Measurements from ENCODE around the gene PARP8.
"Not testable (repeated sequence)": the region's sequence is repeated elsewhere in the genome, so short reads cannot be mapped to it uniquely, and the experiment has no call there.

Gene PARP8

DNA sequence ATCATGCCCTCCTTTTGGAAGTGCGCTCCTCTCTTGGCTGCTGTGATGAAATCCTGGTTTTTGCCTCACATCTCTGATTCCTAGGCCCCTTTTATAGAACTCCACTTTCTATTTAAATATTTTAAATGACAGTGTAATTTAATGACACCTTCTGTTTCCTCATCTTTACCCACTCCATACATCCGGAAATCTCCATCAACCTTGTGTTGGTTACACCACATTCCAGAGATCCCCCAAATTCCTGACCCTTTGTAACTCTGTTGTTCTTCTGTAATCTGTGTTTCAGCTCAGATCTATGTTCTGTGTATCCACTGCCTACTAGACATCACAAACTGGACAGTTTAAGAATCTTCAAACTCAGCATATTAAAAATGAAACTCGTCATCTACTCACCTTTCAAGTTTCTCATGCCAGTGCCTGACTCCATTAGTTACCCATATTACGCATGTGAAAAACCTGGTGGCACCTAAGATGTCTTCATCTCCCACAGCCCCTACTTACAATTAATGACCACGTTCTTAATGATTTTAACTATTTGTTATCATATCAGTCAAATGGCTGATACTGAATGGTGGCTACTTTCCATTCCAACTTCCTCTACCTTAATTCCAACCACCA is 25.1 kb downstream of the PARP8 start:
- DNase-seq, result no peak

DNA sequence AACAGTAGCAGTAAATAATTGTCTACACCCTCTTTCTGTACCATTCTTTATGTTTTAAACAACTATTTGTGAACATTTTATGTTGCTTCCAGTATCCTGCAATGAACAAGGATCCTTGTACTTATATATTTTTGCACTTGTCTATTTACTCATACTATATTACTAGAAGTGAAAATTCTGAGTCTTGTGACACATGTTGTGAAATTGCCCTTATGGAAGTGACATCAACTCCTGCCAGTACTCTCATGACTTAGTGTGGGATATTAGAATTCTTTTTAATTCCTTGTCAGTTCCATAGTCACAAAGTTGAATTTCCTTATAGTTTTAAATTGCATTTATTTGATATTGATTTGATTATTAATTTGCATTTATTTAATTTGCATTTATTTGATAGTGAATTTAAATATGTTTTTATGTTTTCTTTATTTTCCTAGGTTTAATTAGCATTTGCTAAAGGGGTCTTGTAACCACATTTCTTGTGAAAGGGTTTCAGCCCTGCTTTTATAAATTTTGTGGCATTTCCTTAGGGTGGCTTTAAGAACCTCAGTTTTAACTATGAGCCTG is 27.7 kb downstream of the PARP8 start:
- DNase-seq, result peak; percentile 22

DNA sequence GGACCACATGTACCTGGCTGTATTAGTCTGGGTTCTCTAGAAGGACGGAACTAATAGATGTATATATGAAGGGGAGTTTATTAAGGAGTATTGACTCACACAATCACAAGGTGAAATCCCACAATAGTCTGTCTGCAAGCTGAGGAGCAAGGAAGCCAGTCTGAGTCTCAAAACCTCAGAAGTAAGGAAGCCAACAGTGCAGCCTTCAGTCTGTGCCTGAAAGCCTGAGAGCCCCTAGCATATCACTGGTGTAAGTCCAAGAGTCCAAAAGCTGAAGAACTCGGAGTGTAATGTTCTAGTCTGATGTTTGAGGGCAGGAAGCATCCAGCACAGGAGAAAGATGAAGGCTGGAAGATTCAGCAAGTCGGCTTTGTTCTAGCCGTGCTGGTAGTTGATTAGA is 28.2 kb downstream of the PARP8 start:
- DNase-seq, result not testable (repeated sequence)

DNA sequence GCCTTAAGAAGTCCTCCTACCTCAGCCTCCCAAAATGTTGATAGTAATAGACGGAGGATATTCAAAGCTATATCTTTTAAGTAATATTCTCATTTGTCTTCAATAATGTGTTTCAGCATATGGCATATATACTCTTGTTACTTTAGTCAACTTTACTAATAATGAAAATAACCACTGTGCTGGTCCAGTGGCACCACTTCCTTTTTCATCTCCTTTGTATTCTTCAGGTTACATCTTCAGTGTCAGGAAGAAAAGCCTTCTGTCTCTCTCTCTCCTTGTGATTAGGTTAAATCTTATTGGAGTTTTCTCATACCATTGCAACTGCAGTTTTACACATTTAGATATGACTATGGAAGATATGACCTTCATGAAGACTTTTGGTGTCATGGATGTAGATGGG is 31.3 kb downstream of the PARP8 start:
- no peak for DNase-seq

DNA sequence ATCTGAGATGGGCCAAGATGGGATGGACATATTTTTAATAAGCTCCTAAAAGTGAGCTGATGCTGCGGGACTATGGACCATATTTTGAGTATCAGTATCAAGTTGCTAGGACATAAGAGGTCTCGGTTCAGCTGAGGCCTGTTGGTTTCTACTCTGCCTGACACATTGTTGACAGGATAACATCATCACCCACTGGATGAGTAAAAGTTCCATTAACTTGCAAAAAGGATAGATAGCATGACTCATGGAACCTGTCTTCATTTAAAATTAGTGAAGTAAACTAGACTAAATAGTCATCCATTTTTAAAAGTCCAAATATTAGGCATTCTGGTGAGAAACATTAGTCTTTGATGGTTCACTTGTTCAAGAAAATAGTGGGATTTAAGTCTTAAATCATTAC is 33.3 kb downstream of the PARP8 start:
- DNase-seq, result peak; percentile 17

DNA sequence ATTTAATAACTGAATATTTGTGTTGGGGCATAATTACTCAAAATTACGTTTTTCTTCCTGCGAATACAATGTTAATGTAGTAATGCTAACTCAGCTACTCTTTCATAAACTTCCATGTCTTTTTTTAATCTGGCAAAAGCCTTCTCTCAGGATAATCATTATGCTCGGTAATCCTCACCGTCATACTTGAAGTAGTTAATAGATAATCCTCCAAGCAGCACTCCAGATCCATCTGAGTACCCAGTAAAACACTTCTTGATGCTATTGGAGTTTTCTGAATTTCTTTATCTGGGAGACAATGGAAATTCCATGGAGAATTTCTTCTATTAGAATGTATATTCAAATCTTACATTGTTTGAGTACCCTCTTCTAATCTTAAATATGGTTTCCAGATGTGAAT is 34.3 kb downstream of the PARP8 start:
- DNase-seq, result no peak

DNA sequence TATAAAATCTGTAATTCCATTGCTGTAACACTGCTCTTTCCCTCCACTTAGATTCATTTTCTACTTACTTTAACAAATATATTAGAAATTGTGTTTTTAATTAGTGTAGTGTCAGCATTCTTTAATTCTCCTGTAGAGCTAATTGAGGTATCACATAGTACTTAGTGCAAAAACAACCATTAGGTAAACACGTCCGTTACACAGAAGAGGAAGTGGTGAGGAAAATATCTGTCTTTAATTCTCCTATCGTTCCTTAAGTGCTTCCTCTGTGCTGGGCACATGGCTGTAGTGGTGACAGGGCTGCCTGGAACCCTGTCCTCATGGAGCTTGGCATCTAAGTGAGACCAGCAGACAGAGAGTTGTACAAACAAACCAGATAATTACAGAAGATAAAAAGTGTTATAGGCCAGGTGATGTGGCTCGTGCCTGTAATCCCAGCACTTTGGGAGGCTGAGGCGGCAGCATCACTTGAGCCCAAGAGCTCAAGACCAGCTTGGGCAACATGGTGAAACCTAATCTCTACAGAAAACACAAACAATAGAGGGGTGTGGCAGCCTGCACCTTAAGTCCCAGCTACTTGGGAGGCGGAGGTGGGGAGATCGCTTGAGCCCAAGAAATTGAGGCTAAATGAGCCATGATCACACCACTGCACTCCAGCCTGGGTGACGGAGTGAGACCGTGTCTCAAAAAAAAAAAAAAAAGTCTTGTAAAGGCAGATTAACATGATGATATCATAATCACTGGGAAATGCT is 36.4 kb downstream of the PARP8 start:
- DNase-seq, result no peak

DNA sequence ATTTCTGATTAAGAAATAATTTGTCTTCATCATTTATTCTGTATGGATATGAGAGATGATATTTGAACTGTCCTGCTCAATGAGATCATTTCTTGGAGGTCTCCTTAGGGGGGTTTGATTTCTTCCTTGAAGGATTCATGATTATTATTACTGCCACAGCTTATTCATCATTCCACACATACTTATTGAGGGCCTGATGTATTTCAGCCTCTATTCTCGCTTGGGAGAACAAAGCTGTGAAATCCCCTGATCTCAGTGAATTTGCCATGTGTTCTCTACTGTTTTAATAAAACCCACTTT is 36.9 kb downstream of the PARP8 start:
- no peak for DNase-seq

DNA sequence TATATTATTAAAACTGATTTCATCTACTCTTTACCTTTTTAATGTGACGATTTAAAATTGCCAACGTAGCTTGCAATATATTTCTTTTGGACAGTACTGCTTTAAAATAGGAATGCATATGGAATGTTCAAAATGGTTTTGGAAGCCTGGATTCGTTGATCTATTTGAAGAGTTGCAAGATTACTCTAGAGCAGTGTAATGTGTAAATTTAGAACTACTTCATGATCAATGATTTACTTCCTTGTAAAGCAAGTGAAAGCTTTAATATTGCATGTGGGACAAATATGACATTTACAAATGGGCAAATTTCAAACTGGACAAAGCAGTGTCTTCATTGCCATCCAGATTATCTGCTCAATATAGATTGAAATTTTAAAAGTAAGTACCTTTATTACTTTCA is 38.3 kb downstream of the PARP8 start:
- DNase-seq, result no peak

DNA sequence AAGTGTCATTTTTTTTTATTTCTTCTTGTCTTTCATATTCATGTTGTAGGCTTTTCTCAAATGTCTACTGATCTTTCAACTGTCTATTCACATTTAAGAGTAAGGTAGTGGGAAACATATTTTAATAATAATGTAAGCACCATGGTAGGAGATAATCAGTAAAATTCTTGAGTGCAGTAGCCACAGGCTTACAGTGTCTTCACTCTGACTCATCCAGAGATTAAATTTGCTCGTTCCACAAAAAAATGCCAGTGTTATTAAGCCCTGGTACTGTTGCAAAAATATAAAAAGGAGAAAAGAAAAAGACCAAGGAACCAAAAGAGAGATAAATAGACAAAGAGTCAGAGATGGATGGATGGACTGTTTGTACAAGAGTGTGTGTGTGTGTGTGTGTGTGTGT is 43.0 kb downstream of the PARP8 start:
- DNase-seq, result peak; percentile 56

DNA sequence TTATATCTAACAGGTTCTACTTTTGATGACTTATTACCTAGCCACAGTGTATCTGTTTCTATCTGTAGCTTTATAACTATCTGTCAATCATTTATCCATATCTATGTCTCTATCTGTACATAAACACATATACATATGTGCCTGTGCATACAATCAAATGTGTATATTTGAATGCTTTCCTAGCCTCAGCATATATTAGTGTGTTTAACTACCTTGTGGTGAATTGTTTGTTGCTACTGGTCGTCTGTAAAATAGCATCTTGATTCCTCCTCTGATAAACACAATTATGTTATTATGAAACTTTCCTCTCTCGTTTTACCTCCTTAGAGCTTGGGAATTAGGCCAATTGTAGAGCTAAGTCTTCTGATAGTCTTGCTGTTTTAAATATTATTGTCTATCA is 44.4 kb downstream of the PARP8 start:
- no peak for DNase-seq

DNA sequence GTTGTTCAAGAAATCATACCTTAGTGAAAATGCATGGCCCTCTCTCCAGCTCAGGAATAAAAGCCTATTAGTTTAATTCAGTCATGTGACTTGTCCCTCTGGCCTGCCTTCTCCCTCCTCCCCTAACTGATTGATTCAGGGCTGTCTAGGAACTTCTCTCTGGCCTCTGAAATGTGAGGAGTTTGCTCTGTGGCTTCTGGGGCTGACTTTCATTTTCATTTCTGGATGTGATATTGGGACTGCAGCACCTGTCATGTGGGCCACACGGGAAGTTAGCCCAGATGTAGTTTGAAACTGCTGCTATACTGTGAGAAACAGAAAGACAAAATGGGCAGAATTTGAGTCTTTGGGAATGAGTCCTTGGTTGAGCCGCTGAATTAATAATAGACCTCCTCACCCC is 44.8 kb downstream of the PARP8 start:
- DNase-seq, result peak; percentile 20

DNA sequence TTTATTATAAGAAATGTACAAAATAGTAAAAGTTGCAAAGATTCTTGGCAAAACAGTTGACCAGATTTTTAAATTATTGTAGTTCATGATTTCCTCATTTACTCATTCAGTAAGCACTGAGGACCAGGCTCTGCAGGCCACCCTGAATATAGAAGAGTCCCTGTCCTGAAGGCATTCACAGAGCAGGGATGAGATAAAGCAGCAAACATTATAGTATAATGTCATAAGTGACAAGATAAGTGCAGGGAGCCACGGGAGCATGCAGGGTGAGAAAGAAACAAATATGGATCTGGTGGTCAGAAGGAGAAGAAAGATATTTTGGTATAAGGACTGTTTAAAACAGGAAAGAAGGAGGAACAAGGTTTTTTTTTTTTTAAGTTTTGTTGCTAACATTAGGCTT is 46.0 kb downstream of the PARP8 start:
- no peak for DNase-seq

DNA sequence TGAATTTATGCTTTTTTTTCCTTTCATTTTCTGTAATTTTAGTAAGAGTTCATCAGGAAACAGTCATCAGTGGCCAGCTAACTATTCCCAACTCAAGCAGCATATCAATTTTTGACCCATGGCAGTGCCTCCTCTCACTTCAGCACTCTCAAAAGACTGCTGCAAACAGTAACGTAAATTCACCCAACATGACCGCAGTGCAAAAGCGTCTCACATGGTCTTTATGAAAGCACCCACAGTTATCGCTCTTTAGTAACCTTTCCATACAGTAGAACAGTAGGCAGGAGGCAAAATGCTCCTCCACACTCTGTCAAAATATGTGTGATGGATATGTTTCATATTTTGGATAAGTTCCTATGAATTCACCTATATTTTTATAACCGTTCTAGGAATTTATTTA is 48.6 kb downstream of the PARP8 start:
- DNase-seq, result no peak

DNA sequence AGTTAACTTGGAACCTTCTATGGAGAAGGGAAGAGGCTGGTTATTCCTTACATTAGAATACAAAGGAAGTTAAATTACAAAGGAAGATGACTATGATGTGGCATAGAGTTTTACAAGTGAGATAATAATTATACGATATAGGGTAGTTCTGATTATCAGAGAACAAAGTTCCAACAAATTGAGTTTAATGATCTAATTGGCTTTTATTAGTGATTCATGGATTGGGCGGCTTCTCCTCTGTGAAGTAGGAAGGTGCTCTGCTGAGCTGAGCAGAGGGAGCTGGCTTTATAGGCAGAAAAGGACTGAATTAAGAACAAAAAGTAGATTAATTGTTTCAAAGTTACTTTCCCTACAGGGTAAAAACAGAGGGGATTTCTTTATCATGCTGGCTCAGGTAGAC is 49.7 kb downstream of the PARP8 start:
- no peak for DNase-seq

DNA sequence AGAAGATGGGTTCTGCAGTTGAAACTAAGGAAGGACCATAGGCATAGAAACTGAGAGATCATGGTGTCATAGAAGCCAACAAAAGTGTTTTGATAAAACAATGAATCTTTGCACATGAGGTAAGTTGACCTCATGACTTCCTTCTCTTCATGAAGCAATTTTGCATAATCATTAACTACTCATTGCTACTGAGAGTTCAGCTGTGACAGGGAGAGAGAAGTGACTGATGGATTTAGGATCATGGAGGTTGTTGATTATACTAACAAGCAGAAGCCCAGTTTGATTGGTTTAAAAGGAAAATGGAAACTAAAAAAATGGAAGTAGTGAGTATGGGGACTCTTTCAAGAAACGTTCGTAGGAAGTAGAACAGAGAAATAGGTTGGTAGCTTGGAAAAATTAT is 51.2 kb downstream of the PARP8 start:
- DNase-seq, result no peak

DNA sequence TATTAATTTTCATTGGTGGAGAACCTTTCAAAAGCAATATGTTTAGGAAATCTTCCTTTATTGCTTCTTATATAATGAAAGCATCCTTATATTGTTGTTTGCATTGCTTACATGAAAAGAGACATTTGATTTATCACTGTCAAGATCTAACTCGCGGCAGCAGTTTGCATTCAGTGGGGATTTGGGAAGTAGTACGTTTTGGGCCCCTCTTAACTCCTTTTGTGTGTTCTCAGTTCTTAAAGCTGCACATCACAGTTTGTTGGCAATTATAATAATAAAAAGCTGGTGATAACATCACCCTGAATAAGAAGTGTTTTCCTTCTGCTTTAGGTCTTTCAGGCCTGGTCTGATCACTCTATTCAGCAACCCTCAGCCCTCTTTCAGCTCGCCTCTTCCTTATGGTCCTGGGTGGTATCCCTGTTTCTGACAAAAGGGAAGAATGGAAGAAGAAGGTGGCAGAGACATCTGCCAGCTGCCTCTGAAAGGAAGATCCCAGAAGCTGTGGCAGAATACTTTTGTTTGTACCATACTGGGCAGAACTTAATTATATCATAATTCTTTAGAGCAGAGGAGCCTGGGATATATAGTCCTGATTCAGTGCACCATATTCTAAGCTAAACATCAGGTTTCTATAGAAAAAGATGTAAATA is 53.7 kb downstream of the PARP8 start:
- no peak for DNase-seq

DNA sequence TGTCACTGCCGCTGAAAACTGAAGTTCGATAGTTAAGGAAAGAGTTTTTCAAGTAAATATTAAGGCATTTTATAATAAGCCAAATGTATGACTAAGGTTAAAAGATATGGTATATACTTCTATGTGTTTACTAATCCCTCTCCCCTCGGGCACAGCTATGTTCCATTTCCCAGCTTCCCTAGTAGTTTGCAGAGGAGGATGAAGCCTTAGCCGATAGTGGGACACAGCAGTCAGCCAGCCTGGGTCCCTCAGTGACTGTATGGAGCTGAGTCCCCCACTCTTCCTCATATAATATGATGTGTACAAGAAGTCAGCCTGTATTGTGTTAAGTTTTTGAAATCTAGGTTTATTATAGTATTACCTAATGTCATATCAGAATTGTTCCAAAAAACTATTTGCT is 55.8 kb downstream of the PARP8 start:
- no peak for DNase-seq

DNA sequence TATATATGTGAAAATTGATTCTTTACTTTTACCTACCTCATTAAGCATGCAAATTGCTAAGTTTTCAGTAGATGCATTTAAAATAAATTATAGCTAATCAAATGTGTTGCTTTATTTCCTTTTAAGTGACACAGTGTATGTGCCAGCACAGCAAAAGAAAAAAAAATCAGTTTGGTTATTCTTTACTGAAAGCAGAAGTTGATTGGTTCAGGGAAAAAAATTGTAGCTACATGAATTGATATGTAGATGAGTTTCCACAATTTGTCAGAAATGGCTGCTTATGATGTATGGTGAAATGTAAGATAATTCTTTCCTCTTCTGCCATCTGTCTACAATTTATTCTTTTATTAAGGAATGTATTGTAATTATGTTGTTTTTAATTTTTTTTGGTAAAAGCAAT is 57.8 kb downstream of the PARP8 start:
- no peak for DNase-seq

DNA sequence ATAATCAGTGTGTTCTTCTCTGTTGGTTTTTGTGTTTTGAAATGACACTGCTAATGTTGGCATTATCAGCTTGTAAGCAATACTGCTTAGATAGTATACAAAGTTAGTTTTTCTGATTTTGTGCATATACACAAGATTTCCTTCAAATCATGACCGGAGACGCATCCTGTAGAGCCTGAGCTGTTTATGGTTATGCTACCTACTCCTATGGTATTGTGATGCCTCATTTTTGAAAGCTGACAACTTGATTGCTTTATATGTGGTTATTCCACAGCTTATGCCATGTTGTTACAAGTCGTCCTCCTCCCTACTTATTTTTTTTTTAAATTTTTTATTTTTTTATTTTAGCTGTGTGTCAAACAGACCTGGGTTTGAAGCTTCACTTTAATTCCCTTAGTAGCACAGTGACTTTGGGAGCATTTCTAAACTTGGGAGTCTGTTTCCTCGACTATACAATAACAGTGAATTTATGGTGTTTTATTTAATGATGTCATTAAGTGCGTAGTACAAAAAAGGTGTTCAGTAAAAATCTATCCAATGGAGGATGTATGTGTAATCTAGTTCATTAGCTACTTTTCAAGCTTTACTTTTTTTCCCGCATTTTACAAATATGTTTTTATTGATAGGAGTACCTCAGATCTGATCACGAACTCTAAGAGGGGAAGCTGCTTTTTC is 59.5 kb downstream of the PARP8 start:
- no peak for DNase-seq

DNA sequence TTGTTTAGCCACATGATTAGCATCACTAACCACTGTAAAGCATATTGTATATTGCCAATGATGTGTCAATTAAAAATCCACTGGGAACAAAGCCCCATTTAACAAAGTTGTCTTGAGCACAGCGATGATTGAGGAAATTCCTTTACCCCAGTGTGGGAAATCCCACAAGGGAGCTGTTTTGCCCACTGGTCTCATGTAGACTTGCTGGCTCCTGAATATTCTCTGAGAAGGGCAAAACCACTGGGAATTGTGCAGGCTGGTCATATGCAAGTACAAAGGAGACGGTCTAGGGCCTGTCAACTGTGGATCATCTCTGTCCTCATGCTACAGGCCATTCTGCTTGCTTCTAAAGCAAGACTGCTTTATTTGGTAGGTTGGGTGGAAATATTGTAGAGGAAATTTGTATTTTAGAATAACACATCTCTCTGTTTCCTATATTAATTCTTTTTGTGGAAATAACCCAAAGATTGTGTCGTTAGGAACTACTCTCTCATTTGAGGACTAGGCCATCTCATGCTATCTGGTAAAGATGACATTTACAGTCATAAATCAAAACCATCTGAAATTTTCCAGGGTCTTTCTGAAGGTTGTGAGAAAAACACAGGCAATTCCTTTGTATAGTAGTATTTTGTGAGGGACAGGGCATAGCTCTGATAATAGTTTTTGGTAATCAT is 60.2 kb downstream of the PARP8 start:
- no peak for DNase-seq

DNA sequence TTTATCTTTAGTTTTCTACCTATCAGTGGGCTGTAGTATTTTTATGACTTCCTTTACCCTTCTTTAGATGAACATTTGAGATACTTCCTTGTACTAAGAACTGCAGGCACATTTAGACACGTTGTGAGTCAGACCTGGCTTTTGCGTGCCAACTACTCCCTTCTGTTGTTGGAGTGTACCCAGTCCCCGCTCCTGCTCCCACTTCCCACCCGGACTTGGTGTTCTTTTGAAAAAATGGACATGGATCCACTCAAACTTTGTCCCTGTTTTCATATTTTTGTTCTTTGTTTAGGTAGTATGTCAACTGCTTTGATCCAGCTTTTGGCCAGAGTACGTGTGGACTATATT is 60.7 kb downstream of the PARP8 start:
- peak; percentile 20 for DNase-seq

DNA sequence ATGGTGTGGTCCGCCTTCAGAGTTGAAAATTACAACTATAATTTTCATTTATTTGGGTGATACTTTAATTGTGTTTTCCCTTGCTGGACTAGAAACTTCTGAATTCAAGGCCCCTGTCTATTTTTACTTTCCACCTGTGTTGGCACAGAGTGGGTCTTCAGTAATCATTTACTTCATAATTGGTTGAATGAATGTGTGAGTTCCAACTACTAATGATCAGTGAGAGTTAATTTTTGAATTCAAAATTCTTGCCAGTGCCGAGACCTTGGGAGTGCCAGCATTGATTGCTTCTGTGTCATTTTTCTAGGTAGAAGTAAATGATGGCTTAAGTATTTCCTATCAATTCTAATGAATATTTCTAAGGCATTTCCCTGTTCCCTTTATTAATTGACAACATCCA is 61.4 kb downstream of the PARP8 start:
- DNase-seq, result no peak

Measured in HCEC 1CT (cell line).